ENCODE results near the gene ECHS1.

The ECHS1 gene

GRCh38 chr10:133336118-133336576, 37.0 kb downstream of the ECHS1 start:
- no peak for DNase-seq (ENCODE audit: low read depth)
- in situ Hi-C loops (cut with HindIII; ENCODE audit: low sequenced_read_pairs): no loop called here
- no peak overlapping the region for H3K4me3 ChIP-seq (ENCODE audit: low read depth, low read length)
- TF ChIP-seq CTCF (IDR thresholded peaks at IDR 0.05; ENCODE audit: low read depth, low read length, missing control alignments): no peak

- TF ChIP-seq CTCF (IDR thresholded peaks at IDR 0.05; ENCODE audit: low read depth, low read length, missing control alignments): no peak
- peak overlapping the region; percentile 36 for H3K4me3 ChIP-seq (ENCODE audit: low read depth, low read length)
- in situ Hi-C loops (cut with HindIII; ENCODE audit: low sequenced_read_pairs): no loop called here
- DNase-seq (ENCODE audit: low read depth): peak; percentile 41
Observed at GRCh38 chr10:133335246-133336117, 37.7 kb downstream of the ECHS1 start.

- in situ Hi-C loops (cut with HindIII; ENCODE audit: low sequenced_read_pairs): no loop called here
- no peak for TF ChIP-seq CTCF (IDR thresholded peaks at IDR 0.05; ENCODE audit: low read depth, low read length, missing control alignments)
- no peak for DNase-seq (ENCODE audit: low read depth)
- H3K4me3 ChIP-seq (ENCODE audit: low read depth, low read length): peak overlapping the region; percentile 36
Observed at GRCh38 chr10:133334503-133335245, 38.5 kb downstream of the ECHS1 start.

GRCh38 chr10:133332936-133333699, 40.0 kb downstream of the ECHS1 start:
- in situ Hi-C loops (cut with HindIII; ENCODE audit: low sequenced_read_pairs): no loop called here
- H3K4me3 ChIP-seq (ENCODE audit: low read depth, low read length): no peak overlapping the region
- no peak for TF ChIP-seq CTCF (IDR thresholded peaks at IDR 0.05; ENCODE audit: low read depth, low read length, missing control alignments)
- no peak for DNase-seq (ENCODE audit: low read depth)

GRCh38 chr10:133329491-133330202, 43.5 kb downstream of the ECHS1 start:
- peak; percentile 79 for DNase-seq (ENCODE audit: low read depth)
- in situ Hi-C loops (cut with HindIII; ENCODE audit: low sequenced_read_pairs): no loop called here
- peak; percentile 96 for TF ChIP-seq CTCF (IDR thresholded peaks at IDR 0.05; ENCODE audit: low read depth, low read length, missing control alignments)
- H3K4me3 ChIP-seq (ENCODE audit: low read depth, low read length): peak overlapping the region; percentile 4
